Stomach (tissue), 19 donors: Measurements from ENCODE around the gene SHANK3. TPM values are rescaled to one million over a fixed set of nuclear protein-coding genes. Genes with fewer than 3 reads are reported as not detected.
A peak's percentile ranks its signal among the peaks of the same experiment; 100 is the strongest.

Source experiments
- DNase-seq, 2 donors: peaks; one replicate each; pipeline versions ENCODE4 v3.0.0 to v3.0.0-alpha.2; 2013 to 2019
- H3K27ac ChIP-seq, 5 donors: fragments of 200-600 bp in 4 of 5; sonication (generic) in 4 of 5; one replicate each; pipeline ENCODE4 v1.5.1; 2013 to 2019; ENCODE audit warnings: mild to moderate bottlenecking in 1 of 5, moderate library complexity in 1 of 5
- H3K27me3 ChIP-seq, 3 donors: fragments of 200-600 bp; sonication (generic); one replicate each; pipeline ENCODE4 v1.5.1; 2017 to 2019; ENCODE audit warnings: mixed run types in 1 of 3
- H3K36me3 ChIP-seq, 4 donors: fragments of 200-600 bp; sonication (generic); 1 replicate in 3 of 4; 2 replicates in 1 of 4; pipeline ENCODE4 v1.5.1; 2016 to 2019
- H3K4me1 ChIP-seq, 4 donors: fragments of 200-600 bp; sonication (generic); one replicate each; pipeline ENCODE4 v1.5.1; 2016 to 2019
- H3K4me3 ChIP-seq, 4 donors: fragments of 200-600 bp; sonication (generic) in 3 of 4; one replicate each; pipeline ENCODE4 v1.5.1; 2016 to 2019; ENCODE audit warnings: mild to moderate bottlenecking in 1 of 4
- H3K9me3 ChIP-seq, 4 donors: fragments of 200-600 bp; sonication (generic); one replicate each; pipeline ENCODE4 v1.5.1; 2016 to 2019
- CTCF ChIP-seq, 7 experiments: fragments of 450-650 bp in 4 of 7; fragments of 200-600 bp in 3 of 7; sonication (generic) in 3 of 7; IDR thresholded peaks; one replicate each; pipeline ENCODE4 v1.5.1; 2016 to 2019; ENCODE audit warnings: antibody characterized with exemption in 7 of 7, control low read depth in 2 of 7, mild to moderate bottlenecking in 1 of 7
- EP300 ChIP-seq: sonication (generic); formaldehyde crosslinking; IDR thresholded peaks from one replicate; pipeline ENCODE4 v1.6.1; 2017; ENCODE audit warnings: antibody characterized with exemption
- POLR2A ChIP-seq, 4 donors: fragments of 450-650 bp; IDR thresholded peaks; one replicate each; pipeline ENCODE4 v1.6.1; 2016; ENCODE audit warnings: antibody characterized with exemption in 4 of 4, control low read depth in 2 of 4, mild to moderate bottlenecking in 1 of 4, moderate library complexity in 1 of 4
- POLR2AphosphoS5 ChIP-seq, 3 donors: sonication (generic); formaldehyde crosslinking; IDR thresholded peaks; one replicate each; pipeline ENCODE4 v1.6.1; 2016; ENCODE audit warnings: antibody characterized with exemption in 3 of 3
- WGBS, 5 donors: extraction: QIAGEN DNeasy Blood & Tissue Kit in 3 of 5; methylation state at CpG; one replicate each; pipeline versions ENCODE4 v1.1.5 to v1.1.7; 2013 to 2018; 5-methylcytosine and 5-hydroxymethylcytosine counted together
- intact Hi-C: fragments of 100-400 bp; cut with DNase I; formaldehyde crosslinking; loops from one replicate; pipeline ENCODE4 v1.15.1; 2023; ENCODE audit warnings: low total_unique reads
- long read RNA-seq, 10 donors: transcript quantifications; one replicate each; lab custom pipeline, GENCODE V29; 2026
- polyA plus RNA-seq, 3 donors: library from polyadenylated mRNA; stranded (reverse); fragments of 200-250 nt; gene quantifications; one replicate each; pipeline ENCODE4 v1.2.3, GENCODE V29; 2013
- total RNA-seq, 5 donors: library from RNA; depleted of rRNA; stranded (reverse); fragments of >200 nt; gene quantifications; one replicate each; pipeline versions ENCODE4 v1.1.0 to v1.2.3, GENCODE V29; 2014 to 2016
- donor health status: healthy with polysubstance abuse.
- donor health status: Bipolar disorder and iron deficiency.
- donor health status: healthy.

Gene SHANK3
- total RNA-seq (10 to 100 TPM in 2 of 5 donors, 1 to 10 TPM in 3; 2.5 to 31.2 (median 7.6) TPM), polyA plus RNA-seq (1 to 10 TPM; 3.2 to 5.4 (median 3.4) TPM)
- long read RNA-seq, donor 1, partial matches to known transcripts, result 7 of 7 reads
- long read RNA-seq, donor 1, other reads (novel, unspliced or antisense), result 0 of 7 reads
- long read RNA-seq, donor 2, result 0 reads
- long read RNA-seq, donor 3, partial matches to known transcripts, result 5 of 5 reads
- long read RNA-seq, donor 3, other reads (novel, unspliced or antisense), result 0 of 5 reads
- long read RNA-seq, donor 4, result 0 reads
- long read RNA-seq, donor 5, partial matches to known transcripts, result 7 of 7 reads
- long read RNA-seq, donor 5, other reads (novel, unspliced or antisense), result 0 of 7 reads
- long read RNA-seq, donor 6, result 0 reads
- long read RNA-seq, donor 7, partial matches to known transcripts, result 11 of 11 reads
- long read RNA-seq, donor 7, other reads (novel, unspliced or antisense), result 0 of 11 reads
- long read RNA-seq, donor 8, result 0 reads
- long read RNA-seq, donor 9, result 0 reads
- long read RNA-seq, donor 10, result 0 reads

- H3K27ac ChIP-seq, result peak within 1 kb of the TSS; percentile 30 to 76 (median 66)
Observed at GRCh38 chr22:50672471-50673230, at the start of gene SHANK3. TSS of gene SHANK3 (plus strand) at chr22:50672823.

GRCh38 chr22:50624347-50625130 is 48.1 kb upstream of the SHANK3 start:
- H3K27ac ChIP-seq, result no peak overlapping the region
- H3K27me3 ChIP-seq, result peaks cover 0 to 16% (median 0%) of the 10 kb centered on the region in 3 donors
- 77 to 83% (median 79%) methylated on average over 16 of the region's 16 CpGs for WGBS, 5 donors
- TF ChIP-seq CTCF (IDR thresholded peaks at IDR 0.05) (no peak), EP300 (no peak), POLR2AphosphoS5 (IDR thresholded peaks at IDR 0.05) (no peak), POLR2A (IDR thresholded peaks at IDR 0.05) (no peak)
- H3K9me3 ChIP-seq, result no peaks in the 10 kb centered on the region
- peaks cover 8 to 22% (median 18%) of the 10 kb centered on the region in 4 donors for H3K36me3 ChIP-seq
- peaks cover 47 to 63% (median 62%) of the 10 kb centered on the region in 4 donors for H3K4me1 ChIP-seq
- no peak for DNase-seq
- no peak overlapping the region for H3K4me3 ChIP-seq
- intact Hi-C loops, result no loop called here

More at GRCh38 chr22:50672471-50673230, at the start of gene SHANK3:
- intact Hi-C loops, result no loop called here
- peak within 1 kb of the TSS; percentile 33 to 52 (median 43) for H3K4me3 ChIP-seq
- 41 to 54% (median 43%) methylated on average over 13 to 23 of the region's 23 CpGs for WGBS, 5 donors
- H3K4me1 ChIP-seq, result peaks cover 9 to 19% (median 14%) of the 10 kb centered on the region in 4 donors
- DNase-seq, result peak in 1 of 2 donors; percentile 71
- TF ChIP-seq EP300 (no peak), POLR2AphosphoS5 (IDR thresholded peaks at IDR 0.05) (peak in 2 of 3 donors; percentile 76 to 78)
- no peaks in the 10 kb centered on the region for H3K9me3 ChIP-seq
- peaks cover 8 to 76% (median 48%) of the 10 kb centered on the region in 3 donors for H3K27me3 ChIP-seq
- no peaks in the 10 kb centered on the region for H3K36me3 ChIP-seq

GRCh38 chr22:50625131-50625567 is 47.5 kb upstream of the SHANK3 start:
- TF ChIP-seq CTCF (IDR thresholded peaks at IDR 0.05) (no peak), POLR2AphosphoS5 (IDR thresholded peaks at IDR 0.05) (no peak), POLR2A (IDR thresholded peaks at IDR 0.05) (no peak), EP300 (no peak)
- H3K36me3 ChIP-seq, result peaks cover 8 to 22% (median 18%) of the 10 kb centered on the region in 4 donors
- no peaks in the 10 kb centered on the region for H3K9me3 ChIP-seq
- H3K4me1 ChIP-seq, result peaks cover 44 to 60% (median 58%) of the 10 kb centered on the region in 4 donors
- no peak overlapping the region for H3K4me3 ChIP-seq
- DNase-seq, result no peak
- intact Hi-C loops, result no loop called here
- H3K27me3 ChIP-seq, result peaks cover 0 to 10% (median 0%) of the 10 kb centered on the region in 3 donors
- H3K27ac ChIP-seq, result no peak overlapping the region
- WGBS, 5 donors, result 78 to 85% (median 79%) methylated on average over 11 to 14 of the region's 14 CpGs

- peak in 1 of 2 donors; percentile 21 for DNase-seq
- no peak overlapping the region for H3K4me3 ChIP-seq
- H3K27me3 ChIP-seq, result peaks cover 0 to 7% (median 0%) of the 10 kb centered on the region in 3 donors
- TF ChIP-seq POLR2A (IDR thresholded peaks at IDR 0.05) (no peak), EP300 (no peak), POLR2AphosphoS5 (IDR thresholded peaks at IDR 0.05) (no peak), CTCF (IDR thresholded peaks at IDR 0.05) (no peak)
- peaks cover 8 to 22% (median 18%) of the 10 kb centered on the region in 4 donors for H3K36me3 ChIP-seq
- 84 to 92% (median 89%) methylated on average over 16 to 27 of the region's 27 CpGs for WGBS, 5 donors
- no peaks in the 10 kb centered on the region for H3K9me3 ChIP-seq
- intact Hi-C loops, result no loop called here
- H3K4me1 ChIP-seq, result peaks cover 38 to 54% (median 52%) of the 10 kb centered on the region in 4 donors
- no peak overlapping the region for H3K27ac ChIP-seq
Observed at GRCh38 chr22:50625568-50626313, 46.9 kb upstream of the SHANK3 start.
